HG03558 (cell line): ENCODE measurements around the gene GALNT15.

Experiments used
- ATAC-seq: cut with Tn5 transposase; IDR thresholded peaks from one replicate; pipeline ENCODE4 v1.9.1; 2021; ENCODE audit warnings: moderate number of reproducible peaks; ENCODE audit not compliant: unreplicated experiment; ENCODE audit errors: extremely low read depth

Gene GALNT15

DNA sequence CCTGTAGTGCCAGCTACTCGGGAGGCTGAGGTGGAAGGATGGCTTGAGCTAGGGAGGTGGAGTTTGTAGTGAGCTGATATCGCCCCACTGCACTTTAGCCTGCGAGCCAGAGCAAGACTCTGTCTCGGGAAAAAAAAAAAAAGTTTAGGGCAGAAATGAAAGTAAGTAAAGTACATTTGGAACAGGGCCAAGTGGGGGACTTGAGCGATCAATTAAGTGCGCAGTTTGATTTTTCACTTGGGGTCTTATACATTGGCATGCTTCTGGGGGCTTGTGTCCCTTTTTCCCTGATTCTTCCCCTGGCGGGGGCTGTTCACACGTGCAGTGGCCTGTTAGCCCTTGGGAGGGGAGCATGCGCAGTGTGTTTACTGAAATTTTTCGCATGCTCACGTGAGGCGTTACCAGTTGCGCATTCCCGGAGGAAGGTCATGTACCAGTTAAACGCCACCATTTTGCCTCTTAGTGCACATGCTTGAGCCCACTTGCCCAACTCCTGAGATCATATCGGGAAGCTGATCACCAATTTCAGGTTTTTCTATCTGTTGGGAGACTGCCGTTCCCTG, 42.0 kb downstream of the GALNT15 start:
- no peak for ATAC-seq

DNA sequence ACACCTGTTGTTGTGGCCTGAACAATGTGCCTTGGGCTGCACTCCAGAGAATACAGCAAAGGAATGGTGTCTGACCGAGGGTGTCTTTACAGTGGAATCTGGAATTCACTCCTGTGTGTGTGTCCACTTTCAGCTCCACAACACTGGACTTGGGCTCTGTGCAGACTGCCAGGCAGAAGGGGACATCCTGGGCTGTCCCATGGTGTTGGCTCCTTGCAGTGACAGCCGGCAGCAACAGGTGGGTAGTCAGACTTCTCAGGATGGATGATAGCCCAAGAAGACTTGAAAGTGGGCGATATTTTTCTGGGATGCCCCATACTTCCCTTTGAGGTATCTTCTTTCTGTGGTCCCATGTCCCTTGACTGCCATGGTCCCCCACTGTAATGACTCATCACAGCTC, 45.3 kb downstream of the GALNT15 start:
- no peak for ATAC-seq

- no peak for ATAC-seq
Observed at GRCh38 chr3:16221990-16222389, 47.5 kb downstream of the GALNT15 start.

DNA sequence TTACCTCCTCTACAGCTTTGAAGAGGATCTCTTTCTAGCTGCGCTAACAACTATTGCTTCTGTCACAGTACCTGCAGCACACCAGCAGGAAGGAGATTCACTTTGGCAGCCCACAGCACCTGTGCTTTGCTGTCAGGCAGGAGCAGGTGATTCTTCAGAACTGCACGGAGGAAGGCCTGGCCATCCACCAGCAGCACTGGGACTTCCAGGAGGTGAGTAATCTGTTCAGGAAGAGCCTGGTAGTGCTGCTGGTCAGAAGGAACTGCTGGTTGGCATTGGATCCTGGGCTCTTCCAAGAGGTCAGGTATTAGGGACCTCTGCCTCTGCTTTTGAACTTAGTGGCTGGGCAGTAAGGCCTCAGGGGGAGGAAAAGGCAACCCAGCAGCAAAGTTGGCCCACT, 48.1 kb downstream of the GALNT15 start:
- ATAC-seq = no peak

- ATAC-seq = no peak
Observed at GRCh38 chr3:16224325-16224724, 49.8 kb downstream of the GALNT15 start.

GRCh38 chr3:16227566-16227965, 53.1 kb downstream of the GALNT15 start:
- no peak for ATAC-seq

GRCh38 chr3:16229681-16230080, 55.2 kb downstream of the GALNT15 start:
- ATAC-seq = no peak

DNA sequence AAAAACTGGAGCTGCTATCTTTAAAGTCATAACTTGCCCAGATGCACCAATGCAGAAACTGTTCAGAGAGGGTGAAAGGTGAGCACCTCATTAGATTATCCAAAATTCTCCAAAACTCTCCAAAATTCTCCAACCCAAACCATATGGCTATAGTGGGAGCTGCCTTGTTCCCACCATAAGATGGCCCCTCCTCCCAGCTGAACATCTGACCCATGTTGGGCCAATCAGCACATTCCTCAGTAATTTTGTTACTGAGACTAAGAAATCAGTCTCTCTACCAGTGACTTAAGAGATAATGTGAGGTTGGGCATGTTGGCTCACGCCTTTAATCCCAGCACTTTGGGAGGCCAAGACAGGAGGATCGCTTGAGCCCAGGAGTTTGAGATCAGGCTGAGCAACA, 57.5 kb downstream of the GALNT15 start:
- no peak for ATAC-seq

DNA sequence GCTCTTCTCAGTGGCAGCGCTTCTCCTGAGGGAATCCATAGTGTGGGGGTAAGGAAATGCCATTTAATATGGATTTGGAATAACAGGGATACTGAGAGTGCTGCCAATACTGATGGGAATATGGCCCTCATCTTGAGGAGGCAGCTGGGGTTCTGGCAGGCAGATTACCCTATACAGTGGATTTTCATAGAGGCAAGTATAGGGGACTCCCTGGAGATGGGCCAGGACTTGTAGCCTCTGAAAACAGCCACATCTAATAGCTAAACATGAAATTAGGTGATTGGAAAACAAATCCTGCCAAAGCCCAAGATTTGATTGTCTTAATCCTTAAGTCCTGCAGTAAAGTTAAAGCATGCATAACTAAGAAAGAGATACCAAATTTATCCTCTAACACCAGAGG, 59.3 kb downstream of the GALNT15 start:
- ATAC-seq = no peak

DNA sequence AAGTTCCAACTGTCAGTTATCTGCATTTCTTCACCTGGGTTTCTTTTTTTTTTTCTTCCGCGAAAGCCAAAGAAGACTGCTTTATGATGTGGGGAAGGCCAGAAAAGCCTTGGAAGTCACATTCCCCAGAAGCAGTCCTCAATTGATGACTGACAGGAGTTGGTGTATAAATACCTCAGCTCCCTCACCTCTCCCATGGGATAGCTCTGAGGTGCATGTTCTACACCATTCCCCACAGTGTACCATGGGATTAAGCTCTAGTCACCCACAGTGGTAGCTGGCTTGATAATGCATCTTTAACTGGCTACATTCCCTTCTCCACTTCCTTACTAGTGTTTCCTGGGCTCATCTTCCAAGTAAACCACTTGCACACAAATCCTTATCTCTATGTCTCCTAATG, 59.8 kb downstream of the GALNT15 start:
- no peak for ATAC-seq

DNA sequence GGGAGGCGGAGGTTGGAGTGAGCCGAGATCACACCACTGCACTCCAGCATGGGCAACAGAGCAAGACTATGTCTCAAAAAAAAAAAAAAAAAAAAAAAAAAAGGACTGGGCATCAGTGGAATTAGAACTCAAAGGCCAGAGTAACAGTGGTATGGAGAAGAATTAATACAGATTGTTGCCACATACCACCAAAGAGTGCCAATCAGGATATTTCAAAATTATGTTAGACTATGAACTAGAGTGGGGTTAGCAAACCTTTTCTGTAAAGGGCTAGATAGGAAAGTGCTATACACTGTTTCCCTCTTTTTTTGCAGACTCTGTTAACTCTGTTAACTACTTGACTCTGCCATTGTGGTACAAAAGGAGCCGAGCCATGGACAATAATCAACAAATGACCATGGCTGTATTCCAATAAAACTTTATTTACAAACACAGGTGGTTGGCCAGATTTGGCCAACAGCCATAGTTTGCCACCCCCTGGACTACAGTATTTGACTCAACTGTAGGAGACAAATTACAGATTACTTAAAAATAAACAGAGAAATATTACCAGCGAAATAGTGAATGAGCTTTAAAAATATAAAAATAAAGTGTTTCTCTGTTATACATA, 61.7 kb downstream of the GALNT15 start:
- no peak for ATAC-seq

- no peak for ATAC-seq
Observed at GRCh38 chr3:16236856-16237393, 62.4 kb downstream of the GALNT15 start.

- ATAC-seq = no peak
Observed at GRCh38 chr3:16239086-16239770, 64.7 kb downstream of the GALNT15 start.

DNA sequence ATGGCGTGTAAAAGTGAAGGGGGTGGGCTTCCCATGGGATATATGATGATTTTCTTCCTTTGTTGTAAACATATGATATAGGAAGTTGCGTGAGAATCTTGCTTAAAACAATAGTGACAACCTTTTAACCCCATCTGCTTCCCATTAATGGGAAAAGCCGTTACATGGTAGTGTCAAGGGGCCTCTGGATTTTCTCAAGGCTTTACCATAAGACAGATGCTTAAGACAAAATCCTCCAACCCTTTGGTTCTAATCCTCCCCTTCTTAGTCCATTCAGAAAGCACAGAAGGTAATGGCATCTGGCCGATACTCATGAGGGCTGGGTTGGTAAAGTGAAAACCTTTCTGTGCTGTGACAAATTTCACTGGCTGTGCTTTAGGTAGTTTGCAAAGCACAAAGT, 65.3 kb downstream of the GALNT15 start:
- ATAC-seq = no peak

GRCh38 chr3:16240229-16241023, 65.9 kb downstream of the GALNT15 start:
- ATAC-seq = no peak

- ATAC-seq = no peak
Observed at GRCh38 chr3:16241225-16241624, 66.7 kb downstream of the GALNT15 start.

DNA sequence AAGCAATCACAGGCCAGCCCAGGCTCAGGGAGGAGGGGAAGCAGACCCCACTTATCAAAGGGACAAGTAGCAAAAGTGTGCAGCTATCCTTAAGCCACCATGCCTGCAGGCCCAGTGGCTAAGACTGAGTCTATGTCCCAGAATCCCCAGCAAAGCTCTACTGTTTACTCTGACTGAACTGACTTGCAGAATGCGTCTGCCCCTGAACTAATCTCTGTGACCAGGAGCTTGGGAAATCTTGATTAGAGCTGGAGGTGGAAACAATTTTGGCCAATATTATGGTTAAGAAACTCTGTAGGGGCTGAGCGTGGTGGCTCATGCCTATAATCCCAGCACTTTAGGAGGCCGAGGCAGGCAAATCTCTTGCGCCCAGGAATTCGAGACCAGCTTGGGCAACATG, 67.7 kb downstream of the GALNT15 start:
- no peak for ATAC-seq

DNA sequence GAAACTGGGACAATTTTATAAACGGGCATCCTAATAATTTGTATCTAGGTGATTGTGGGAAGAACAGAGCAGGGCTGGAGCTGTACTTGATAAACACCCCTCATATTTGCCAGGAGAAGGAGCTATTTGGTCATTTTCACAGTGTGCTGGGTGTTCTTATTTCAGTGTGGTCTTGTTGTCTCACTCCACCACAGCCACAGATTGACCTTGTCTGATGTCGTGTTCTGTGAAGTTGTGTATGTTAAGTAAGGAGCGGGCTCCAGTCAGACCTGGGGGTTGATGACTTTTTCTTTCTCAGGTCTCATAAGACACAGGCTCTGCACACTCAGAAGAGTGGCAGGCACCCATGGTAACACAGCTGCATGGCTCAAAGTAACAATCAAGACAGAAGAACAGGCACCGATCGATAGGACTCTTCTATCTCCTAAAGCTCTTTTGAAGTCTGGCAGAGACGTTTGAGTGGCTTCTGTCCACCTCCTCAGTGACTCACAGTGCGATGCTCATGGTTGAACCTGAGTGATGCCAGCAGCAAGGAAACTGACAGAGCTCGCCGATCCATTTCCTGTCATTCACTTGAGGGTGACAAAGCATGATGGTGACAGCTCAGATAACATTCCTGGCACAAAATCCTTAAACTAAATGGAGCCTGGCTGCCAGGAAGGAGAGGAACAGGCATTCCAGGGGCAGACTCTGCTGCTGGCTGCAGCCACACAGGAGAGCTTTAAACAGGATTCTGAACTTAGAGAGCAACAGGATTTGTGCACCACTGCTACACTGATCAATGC, 69.4 kb downstream of the GALNT15 start:
- no peak for ATAC-seq

DNA sequence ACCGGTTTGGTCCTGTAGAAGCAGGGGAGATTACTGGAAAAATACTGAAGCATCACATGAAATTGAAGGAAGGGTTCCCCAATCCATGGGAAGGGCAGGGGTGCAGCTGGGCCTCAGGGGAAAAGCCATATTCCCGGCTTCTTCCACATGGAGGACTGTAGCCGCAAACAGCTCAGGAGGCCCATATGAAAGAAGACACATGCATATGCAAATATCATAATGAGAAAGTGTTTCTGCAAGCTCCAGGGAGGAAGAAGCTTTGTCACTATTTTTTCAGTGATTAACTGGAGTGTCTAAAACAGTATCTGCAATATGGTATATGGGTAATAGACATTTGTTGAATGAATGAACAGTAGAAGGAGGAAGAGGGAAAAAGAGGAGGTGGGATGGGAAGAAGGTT, 71.1 kb downstream of the GALNT15 start:
- ATAC-seq = no peak
